Keratinocyte (primary cell): ENCODE data around the gene HABP2. TPM values are rescaled to one million over a fixed set of nuclear protein-coding genes. Genes with fewer than 3 reads are reported as not detected.

Experiments
- DNase-seq: peaks from one replicate; pipeline ENCODE4 v3.0.0-alpha.2; 2011; ENCODE audit warnings: low read depth, missing footprints, low spot score
- FAIRE-seq: peaks from 2 replicates; lab custom pipeline; 2011; peaks lifted over from hg19 to GRCh38; lab: Jason Lieb, UNC
- H2AFZ ChIP-seq: 2 replicates; pipeline ENCODE4 v1.6.0; 2012; ENCODE audit warnings: low read length, control low read depth, inconsistent platforms; ENCODE audit not compliant: control insufficient read depth
- H3K27ac ChIP-seq: 2 replicates; pipeline ENCODE4 v1.5.1; 2011; ENCODE audit warnings: low read length; ENCODE audit not compliant: control insufficient read depth, insufficient read depth
- H3K27me3 ChIP-seq: 3 replicates; pipeline ENCODE4 v1.6.0; 2011; ENCODE audit warnings: low read length; ENCODE audit not compliant: control insufficient read depth, insufficient read depth; ENCODE audit errors: extremely low read depth
- H3K36me3 ChIP-seq, 2 experiments: 2 replicates in 1 of 2; 3 replicates in 1 of 2; pipeline ENCODE4 v1.5.1; 2011; ENCODE audit warnings: low read length in 2 of 2, mild to moderate bottlenecking in 1 of 2; ENCODE audit not compliant: control insufficient read depth in 2 of 2, insufficient read depth in 2 of 2; ENCODE audit errors: extremely low read depth in 1 of 2
- H3K4me1 ChIP-seq: 3 replicates; pipeline ENCODE4 v1.5.1; 2011; ENCODE audit warnings: low read length; ENCODE audit not compliant: control insufficient read depth, insufficient read depth; ENCODE audit errors: extremely low read depth
- H3K4me2 ChIP-seq: 3 replicates; pipeline ENCODE4 v1.6.0; 2011; ENCODE audit warnings: low read depth, low read length; ENCODE audit not compliant: control insufficient read depth, insufficient read depth; ENCODE audit errors: extremely low read depth
- H3K4me3 ChIP-seq, 3 experiments: fragments of 200-600 bp in 1 of 3; sonication (generic) in 1 of 3; 2 replicates in 2 of 3; 3 replicates in 1 of 3; pipeline ENCODE4 v1.5.1; 2011 to 2016; ENCODE audit warnings: low read length in 3 of 3, mild to moderate bottlenecking in 3 of 3, control low read depth in 2 of 3, inconsistent platforms in 1 of 3, low read depth in 1 of 3, mixed read lengths in 1 of 3, mixed run types in 1 of 3, moderate library complexity in 1 of 3; ENCODE audit not compliant: control insufficient read depth in 2 of 3, insufficient read depth in 2 of 3; ENCODE audit errors: extremely low read depth in 1 of 3
- H3K79me2 ChIP-seq: 2 replicates; pipeline ENCODE4 v1.6.0; 2012; ENCODE audit warnings: low read length; ENCODE audit not compliant: control insufficient read depth, insufficient read depth
- H3K9ac ChIP-seq: 3 replicates; pipeline ENCODE4 v1.6.0; 2011; ENCODE audit warnings: low read length; ENCODE audit not compliant: control insufficient read depth, insufficient read depth; ENCODE audit errors: extremely low read depth
- H3K9me1 ChIP-seq: 3 replicates; pipeline ENCODE4 v1.6.0; 2011; ENCODE audit warnings: low read length; ENCODE audit not compliant: control insufficient read depth, insufficient read depth; ENCODE audit errors: extremely low read depth
- H3K9me3 ChIP-seq: 2 replicates; pipeline ENCODE4 v1.5.1; 2012; ENCODE audit warnings: low read depth, low read length; ENCODE audit not compliant: control insufficient read depth
- H4K20me1 ChIP-seq: 3 replicates; pipeline ENCODE4 v1.6.0; 2011; ENCODE audit warnings: low read length; ENCODE audit not compliant: control insufficient read depth, insufficient read depth; ENCODE audit errors: extremely low read depth
- CTCF ChIP-seq, 3 experiments: IDR thresholded peaks in 1 of 3; conservative IDR thresholded peaks in 1 of 3; optimal IDR thresholded peaks in 1 of 3; 2 replicates in 2 of 3; 3 replicates in 1 of 3; pipeline versions ENCODE3 to v1.5.1; 2011; ENCODE audit warnings: low read length in 3 of 3, mild to moderate bottlenecking in 3 of 3, moderate library complexity in 2 of 3, control low read depth in 1 of 3, inconsistent platforms in 1 of 3; ENCODE audit not compliant: insufficient read depth in 2 of 3; ENCODE audit errors: extremely low read depth in 1 of 3
- EZH2 ChIP-seq: IDR thresholded peaks from one replicate; pipeline ENCODE4 v1.6.1; 2012; ENCODE audit warnings: inconsistent platforms, mild to moderate bottlenecking, low read length, moderate library complexity
- dilution Hi-C: fragments of 300-500 bp; cut with MboI; formaldehyde crosslinking; loops from one replicate; pipeline ENCODE4 v1.7.0; 2020; ENCODE audit warnings: low sequenced_read_pairs; ENCODE audit not compliant: extremely low pct_ligation_motif_present
- polyA plus RNA-seq, 5 experiments: library from polyadenylated mRNA; depleted of rRNA in 3 of 5; stranded (reverse) in 3 of 5; stranded (forward) in 1 of 5; unstranded in 1 of 5; fragments of >200 nt; gene quantifications; 1 replicate in 1 of 5; 2 replicates in 3 of 5; 3 replicates in 1 of 5; pipeline versions ENCODE4 v1.2.1 to v1.2.3, GENCODE V29; 2011 to 2012; ENCODE audit warnings: missing spikeins in 2 of 5, low read depth in 1 of 5, low replicate concordance in 1 of 5

The HABP2 gene
- polyA plus RNA-seq, 1 donor (not counting 4 experiments of a cell fraction or from before 2014, with no cell fraction given) = not detected

GRCh38 chr10:113585949-113586348, 33.1 kb downstream of the HABP2 start:
- H3K9ac ChIP-seq = no peak overlapping the region
- no peaks in the 10 kb centered on the region for H4K20me1 ChIP-seq
- H3K9me3 ChIP-seq = no peaks in the 10 kb centered on the region
- H3K9me1 ChIP-seq = no peaks in the 10 kb centered on the region
- H3K4me2 ChIP-seq = no peak overlapping the region
- DNase-seq (no peak), FAIRE-seq (no peak)
- no peaks in the 10 kb centered on the region for H3K27me3 ChIP-seq
- dilution Hi-C loops = no loop called here
- no peak for TF ChIP-seq CTCF (optimal IDR thresholded peaks at IDR 0.05 in 1 of 3, IDR thresholded peaks at IDR 0.05 in 1 of 3, conservative IDR thresholded peaks at IDR 0.05 in 1 of 3; ENCODE audit: extremely low read depth in 1 of 3, insufficient read depth in 2 of 3, low read length in 3 of 3)
- TF ChIP-seq EZH2 = no peak
- H3K4me3 ChIP-seq = no peak overlapping the region
- no peak overlapping the region for H2AFZ ChIP-seq
- no peak overlapping the region for H3K27ac ChIP-seq
- H3K4me1 ChIP-seq = no peaks in the 10 kb centered on the region
- H3K79me2 ChIP-seq = no peaks in the 10 kb centered on the region
- H3K36me3 ChIP-seq = no peaks in the 10 kb centered on the region

GRCh38 chr10:113589201-113589770, 36.4 kb downstream of the HABP2 start:
- H3K27ac ChIP-seq = no peak overlapping the region
- DNase-seq (no peak), FAIRE-seq (no peak)
- no peaks in the 10 kb centered on the region for H3K36me3 ChIP-seq
- no peaks in the 10 kb centered on the region for H3K9me3 ChIP-seq
- H3K4me1 ChIP-seq = no peaks in the 10 kb centered on the region
- no peaks in the 10 kb centered on the region for H4K20me1 ChIP-seq
- no peaks in the 10 kb centered on the region for H3K9me1 ChIP-seq
- H3K4me3 ChIP-seq = no peak overlapping the region
- H3K9ac ChIP-seq = no peak overlapping the region
- no peak overlapping the region for H2AFZ ChIP-seq
- TF ChIP-seq EZH2 (no peak), CTCF (optimal IDR thresholded peaks at IDR 0.05 in 1 of 3, IDR thresholded peaks at IDR 0.05 in 1 of 3, conservative IDR thresholded peaks at IDR 0.05 in 1 of 3; ENCODE audit: extremely low read depth in 1 of 3, insufficient read depth in 2 of 3, low read length in 3 of 3) (no peak)
- H3K79me2 ChIP-seq = no peaks in the 10 kb centered on the region
- no peaks in the 10 kb centered on the region for H3K27me3 ChIP-seq
- dilution Hi-C loops = no loop called here
- H3K4me2 ChIP-seq = no peak overlapping the region
